NB4 (cell line): ENCODE measurements around the gene SLK.

ENCODE experiments used
- CTCF ChIP-seq: IDR thresholded peaks from one replicate; pipeline ENCODE4 v1.5.1; 2012; ENCODE audit warnings: low read depth, low read length
- MAX ChIP-seq: IDR thresholded peaks from 2 replicates; pipeline ENCODE4 v1.6.1; 2011; ENCODE audit warnings: low read depth, low read length
- MYC ChIP-seq: IDR thresholded peaks from 2 replicates; pipeline ENCODE4 v1.6.1; 2011; ENCODE audit warnings: low read depth, low read length
- POLR2A ChIP-seq: IDR thresholded peaks from 2 replicates; pipeline ENCODE4 v1.6.1; 2011; ENCODE audit warnings: mild to moderate bottlenecking; ENCODE audit not compliant: insufficient read length; ENCODE audit errors: extremely low read depth

- TF ChIP-seq CTCF (no peak), POLR2A (no peak), MAX (no peak), MYC (no peak)
These were observed 38.4 kb downstream of the SLK start for GRCh38 chr10:104005172-104005863.
